Nephron progenitor cell (in vitro differentiated cells): ENCODE measurements around the gene SUPT4H1.
A peak's percentile ranks its signal among the peaks of the same experiment; 100 is the strongest.

Experiments
- DNase-seq: peaks from one replicate; pipeline ENCODE4 v3.0.0; 2021
- H3K27ac Mint-ChIP-seq: 2 replicates; pipeline ENCODE4 v1.8.0; 2021; ENCODE audit warnings: mild to moderate bottlenecking, moderate library complexity, mixed read lengths
- H3K27me3 Mint-ChIP-seq: 2 replicates; pipeline ENCODE4 v1.8.0; 2021; ENCODE audit warnings: mild to moderate bottlenecking, low read depth, mixed read lengths; ENCODE audit not compliant: poor library complexity
- H3K36me3 Mint-ChIP-seq: 2 replicates; pipeline ENCODE4 v1.8.0; 2021; ENCODE audit warnings: low read depth, mixed read lengths
- H3K4me1 Mint-ChIP-seq: 2 replicates; pipeline ENCODE4 v1.8.0; 2021; ENCODE audit warnings: mixed read lengths
- H3K4me3 Mint-ChIP-seq: 2 replicates; pipeline ENCODE4 v1.8.0; 2021; ENCODE audit warnings: mild to moderate bottlenecking, moderate library complexity, mixed read lengths
- H3K9me3 Mint-ChIP-seq: 2 replicates; pipeline ENCODE4 v1.8.0; 2021; ENCODE audit warnings: mild to moderate bottlenecking, moderate library complexity, mixed read lengths
- TF ChIP-seq, protein P1 (sequence below): fragments of 200-600 bp; sonication (generic); IDR thresholded peaks from 2 replicates; pipeline ENCODE4 v1.5.0; 2021; ENCODE audit warnings: antibody characterized with exemption

SUPT4H1 gene

DNA sequence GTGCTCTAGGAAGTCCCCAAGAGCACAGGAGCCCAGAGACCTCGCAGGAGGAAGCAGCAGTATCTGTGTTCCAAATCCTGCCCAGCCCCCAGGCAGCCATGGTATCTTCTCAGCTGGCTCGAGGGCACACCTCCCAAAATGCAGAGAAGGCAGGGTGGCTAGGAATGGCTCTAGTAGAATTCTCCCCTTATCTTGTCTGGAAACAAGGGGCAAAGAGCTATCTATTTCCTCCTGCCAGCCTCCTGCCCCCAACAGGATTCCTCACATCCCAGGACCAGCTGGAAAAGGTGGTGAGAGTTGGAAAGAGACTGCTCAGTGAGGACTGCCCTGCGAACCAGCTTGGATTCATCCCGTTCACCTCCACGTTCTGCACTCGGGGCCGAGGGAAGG lies 14.8 kb downstream of the SUPT4H1 start:
- Mint-ChIP-seq H3K4me1 (peaks cover 49% of the 10 kb centered on the region), H3K4me3 (peak overlapping the region; percentile 20), H3K27me3 (no peaks in the 10 kb centered on the region), H3K36me3 (no peaks in the 10 kb centered on the region), H3K27ac (peak overlapping the region; percentile 96), H3K9me3 (no peaks in the 10 kb centered on the region)
- TF ChIP-seq, protein P1, sequence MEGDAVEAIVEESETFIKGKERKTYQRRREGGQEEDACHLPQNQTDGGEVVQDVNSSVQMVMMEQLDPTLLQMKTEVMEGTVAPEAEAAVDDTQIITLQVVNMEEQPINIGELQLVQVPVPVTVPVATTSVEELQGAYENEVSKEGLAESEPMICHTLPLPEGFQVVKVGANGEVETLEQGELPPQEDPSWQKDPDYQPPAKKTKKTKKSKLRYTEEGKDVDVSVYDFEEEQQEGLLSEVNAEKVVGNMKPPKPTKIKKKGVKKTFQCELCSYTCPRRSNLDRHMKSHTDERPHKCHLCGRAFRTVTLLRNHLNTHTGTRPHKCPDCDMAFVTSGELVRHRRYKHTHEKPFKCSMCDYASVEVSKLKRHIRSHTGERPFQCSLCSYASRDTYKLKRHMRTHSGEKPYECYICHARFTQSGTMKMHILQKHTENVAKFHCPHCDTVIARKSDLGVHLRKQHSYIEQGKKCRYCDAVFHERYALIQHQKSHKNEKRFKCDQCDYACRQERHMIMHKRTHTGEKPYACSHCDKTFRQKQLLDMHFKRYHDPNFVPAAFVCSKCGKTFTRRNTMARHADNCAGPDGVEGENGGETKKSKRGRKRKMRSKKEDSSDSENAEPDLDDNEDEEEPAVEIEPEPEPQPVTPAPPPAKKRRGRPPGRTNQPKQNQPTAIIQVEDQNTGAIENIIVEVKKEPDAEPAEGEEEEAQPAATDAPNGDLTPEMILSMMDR = no peak
- DNase-seq = no peak

DNA sequence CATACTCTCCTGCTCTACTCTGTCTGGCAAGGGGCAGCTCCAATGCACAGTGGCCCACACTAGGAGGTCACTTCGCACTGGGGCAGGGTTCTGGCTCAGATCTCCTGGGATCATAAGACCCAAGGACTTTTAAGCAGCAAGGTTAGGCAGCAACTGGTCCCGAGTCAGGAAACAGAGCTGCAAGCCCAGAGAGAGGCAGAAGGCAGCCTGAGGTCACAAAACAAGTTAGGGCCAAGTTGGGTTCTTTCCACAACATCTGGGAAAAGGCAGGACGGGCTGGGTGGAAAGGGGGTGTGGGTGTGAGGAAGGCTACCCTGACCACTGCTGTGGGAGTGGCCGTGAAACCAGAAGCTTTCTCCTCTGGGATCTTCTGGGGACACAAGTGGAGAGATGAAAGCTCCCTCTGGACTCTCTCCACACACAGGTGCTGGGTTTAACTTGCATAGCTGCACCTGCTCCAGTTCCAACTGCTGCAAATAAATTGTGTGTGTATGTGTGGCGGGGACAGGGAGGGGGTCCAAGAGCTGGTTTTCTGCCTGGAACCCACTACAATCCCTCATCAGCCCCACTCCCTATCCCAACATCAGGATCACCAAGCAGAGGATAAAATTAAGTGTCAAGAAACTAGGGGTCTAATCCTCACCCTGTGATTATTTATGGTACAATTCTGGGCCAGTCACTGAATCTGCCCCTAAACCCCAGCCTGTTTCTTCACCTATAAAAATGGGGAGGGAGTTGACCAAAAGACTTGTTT lies 15.4 kb downstream of the SUPT4H1 start:
- no peak for DNase-seq
- Mint-ChIP-seq H3K27ac (peak overlapping the region; percentile 96), H3K9me3 (no peaks in the 10 kb centered on the region), H3K4me1 (peaks cover 55% of the 10 kb centered on the region), H3K4me3 (no peak overlapping the region), H3K27me3 (no peaks in the 10 kb centered on the region), H3K36me3 (no peaks in the 10 kb centered on the region)
- TF ChIP-seq, protein P1 = no peak

DNA sequence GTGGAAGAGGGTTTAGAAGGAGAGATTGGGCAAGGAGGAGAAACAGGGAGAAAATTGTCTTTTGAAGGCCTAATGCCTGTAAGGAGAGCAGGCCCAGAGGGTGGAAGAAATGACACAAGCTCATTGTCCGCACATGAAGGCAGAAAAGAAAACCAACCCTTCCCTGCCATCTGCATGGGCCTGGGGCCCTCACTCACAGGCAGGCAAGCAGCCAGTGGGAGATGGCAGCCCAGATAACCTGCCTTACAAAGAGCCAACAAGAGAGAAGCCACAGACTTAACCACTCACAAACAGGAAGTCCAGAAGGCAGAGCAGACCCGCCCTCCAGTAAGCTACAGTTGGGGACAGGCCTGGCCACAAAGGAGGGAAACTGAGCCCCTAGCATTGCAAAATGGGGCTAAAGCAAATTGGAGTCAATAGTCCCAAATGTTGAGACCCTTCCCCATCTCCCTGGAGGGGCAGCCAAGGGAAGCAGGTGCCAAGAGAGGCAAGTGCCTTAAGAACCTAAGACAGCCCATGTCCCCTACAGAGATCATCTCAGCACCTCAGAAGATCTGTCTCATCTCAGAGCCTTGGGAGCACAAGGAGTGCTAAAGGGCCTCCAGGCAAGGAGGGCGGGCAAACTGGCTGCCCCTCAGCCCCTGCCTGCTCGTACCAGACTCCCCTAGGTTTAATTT lies 16.1 kb downstream of the SUPT4H1 start:
- Mint-ChIP-seq H3K27me3 (peaks cover 5% of the 10 kb centered on the region), H3K9me3 (no peaks in the 10 kb centered on the region), H3K36me3 (no peaks in the 10 kb centered on the region), H3K27ac (peak overlapping the region; percentile 55), H3K4me1 (peaks cover 62% of the 10 kb centered on the region), H3K4me3 (no peak overlapping the region)
- DNase-seq = no peak
- TF ChIP-seq, protein P1 = no peak

DNA sequence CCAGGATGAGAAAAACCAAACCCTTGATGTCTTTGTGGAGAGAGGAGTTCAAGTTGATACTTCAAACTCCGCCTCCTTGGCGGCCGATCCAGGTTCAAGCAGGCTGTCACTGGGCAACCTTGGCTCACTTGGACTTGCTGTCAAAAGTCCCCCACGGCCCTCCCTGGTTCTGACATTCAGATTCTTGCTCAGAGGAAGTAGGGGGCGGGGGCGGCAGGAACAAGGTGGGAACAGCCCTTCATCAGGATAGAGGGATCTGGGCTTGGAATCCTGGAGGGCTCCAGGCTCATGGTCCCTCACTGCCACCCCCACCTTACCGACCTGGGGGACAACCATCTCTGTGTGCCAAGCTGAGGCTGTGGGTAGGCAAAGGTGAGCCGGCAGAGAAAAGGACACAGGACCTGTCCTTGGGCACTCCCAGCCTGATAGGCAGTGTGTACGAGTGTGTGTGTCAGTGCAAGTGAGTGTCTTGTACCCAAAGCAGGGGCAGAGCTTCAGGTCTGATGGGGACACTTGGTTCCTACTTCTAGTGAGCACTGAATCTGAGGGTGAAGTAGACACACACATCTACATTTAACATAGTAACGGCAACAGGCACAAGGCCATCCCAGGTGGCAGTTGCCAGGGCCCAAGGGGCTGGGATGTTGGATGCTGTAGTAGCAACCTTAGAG lies 16.8 kb downstream of the SUPT4H1 start:
- DNase-seq = no peak
- Mint-ChIP-seq H3K9me3 (no peaks in the 10 kb centered on the region), H3K27ac (peak overlapping the region; percentile 55), H3K27me3 (peaks cover 5% of the 10 kb centered on the region), H3K4me3 (no peak overlapping the region), H3K4me1 (peaks cover 70% of the 10 kb centered on the region), H3K36me3 (no peaks in the 10 kb centered on the region)
- TF ChIP-seq, protein P1 = no peak

DNA sequence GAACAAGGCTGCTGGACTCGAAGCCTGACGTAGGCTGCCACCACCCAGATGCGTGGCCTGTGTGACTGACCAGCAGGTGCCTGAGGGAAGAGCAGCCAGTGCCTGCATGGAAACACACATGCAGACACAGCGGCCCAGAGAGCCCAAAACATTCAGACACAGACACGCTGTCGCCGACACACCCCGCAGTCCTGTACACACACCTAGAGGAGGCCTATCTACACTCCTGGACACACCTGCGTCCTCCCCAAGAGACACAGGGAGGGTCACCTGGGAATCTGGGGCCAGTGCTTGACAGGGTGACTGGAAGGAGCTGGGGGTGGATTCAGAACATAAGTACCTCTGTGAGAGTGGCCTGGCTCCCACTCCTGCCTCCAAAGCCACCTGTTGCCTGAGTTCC lies 17.3 kb downstream of the SUPT4H1 start:
- no peaks in the 10 kb centered on the region for H3K36me3 Mint-ChIP-seq
- peaks cover 75% of the 10 kb centered on the region for H3K4me1 Mint-ChIP-seq
- H3K27me3 Mint-ChIP-seq = peaks cover 5% of the 10 kb centered on the region
- peak overlapping the region; percentile 74 for H3K27ac Mint-ChIP-seq
- no peaks in the 10 kb centered on the region for H3K9me3 Mint-ChIP-seq
- no peak overlapping the region for H3K4me3 Mint-ChIP-seq
- TF ChIP-seq, protein P1 = no peak
- no peak for DNase-seq
